HCT116 (cell line): ENCODE results near the gene PLAC9.

ENCODE experiments used
- EZH2 ChIP-seq: fragments of 200-600 bp; sonication (generic); IDR thresholded peaks from 2 replicates; pipeline ENCODE4 v1.6.1; 2017; ENCODE audit warnings: antibody characterized with exemption, mixed run types
- POLR2A ChIP-seq: IDR thresholded peaks from 2 replicates; pipeline ENCODE4 v1.7.0; 2011; ENCODE audit warnings: borderline replicate concordance; ENCODE audit not compliant: insufficient read depth, insufficient read length; ENCODE audit errors: extremely low read depth
- TF ChIP-seq, protein P1 (sequence below), 3 experiments: fragments of 200-600 bp in 1 of 3; sonication (generic) in 1 of 3; IDR thresholded peaks in 2 of 3; conservative IDR thresholded peaks in 1 of 3; 2 replicates each; pipeline ENCODE4 v1.5.1; 2012 to 2017; ENCODE audit warnings: low read depth in 2 of 3, low read length in 2 of 3, antibody characterized with exemption in 1 of 3, borderline replicate concordance in 1 of 3, control low read depth in 1 of 3, mild to moderate bottlenecking in 1 of 3, mixed read lengths in 1 of 3, mixed run types in 1 of 3, moderate library complexity in 1 of 3; ENCODE audit not compliant: insufficient read depth in 1 of 3
- TF ChIP-seq, protein P2 (sequence below): IDR thresholded peaks from 2 replicates; pipeline ENCODE4 v1.6.1; 2012

DNA sequence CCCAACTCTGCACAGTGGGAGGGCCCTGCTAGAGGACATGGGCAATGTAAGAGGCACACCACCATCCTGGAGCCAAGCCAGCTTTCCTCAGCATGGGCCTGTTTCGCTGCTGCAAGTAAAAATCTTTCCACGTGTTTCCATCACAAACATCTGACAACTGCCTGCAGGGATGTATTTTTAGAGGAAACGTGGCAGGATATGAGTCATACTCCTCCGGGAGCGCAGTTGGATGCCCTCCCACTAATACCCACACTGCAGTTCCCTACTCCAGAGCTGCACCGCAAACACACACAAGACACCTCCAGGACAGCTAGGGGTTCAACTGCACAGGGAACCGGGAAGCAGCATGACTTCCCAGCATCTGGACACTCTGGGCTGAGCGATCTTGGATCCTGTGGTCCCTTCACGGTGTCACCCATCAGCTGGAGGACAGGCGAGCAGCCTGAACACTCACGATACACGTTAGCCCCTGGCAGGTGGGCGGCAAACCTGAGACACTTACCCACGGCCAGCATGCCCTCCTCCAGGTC lies 26.1 kb downstream of the PLAC9 start:
- no peak for TF ChIP-seq EZH2
- TF ChIP-seq POLR2A = no peak
- TF ChIP-seq, protein P1, sequence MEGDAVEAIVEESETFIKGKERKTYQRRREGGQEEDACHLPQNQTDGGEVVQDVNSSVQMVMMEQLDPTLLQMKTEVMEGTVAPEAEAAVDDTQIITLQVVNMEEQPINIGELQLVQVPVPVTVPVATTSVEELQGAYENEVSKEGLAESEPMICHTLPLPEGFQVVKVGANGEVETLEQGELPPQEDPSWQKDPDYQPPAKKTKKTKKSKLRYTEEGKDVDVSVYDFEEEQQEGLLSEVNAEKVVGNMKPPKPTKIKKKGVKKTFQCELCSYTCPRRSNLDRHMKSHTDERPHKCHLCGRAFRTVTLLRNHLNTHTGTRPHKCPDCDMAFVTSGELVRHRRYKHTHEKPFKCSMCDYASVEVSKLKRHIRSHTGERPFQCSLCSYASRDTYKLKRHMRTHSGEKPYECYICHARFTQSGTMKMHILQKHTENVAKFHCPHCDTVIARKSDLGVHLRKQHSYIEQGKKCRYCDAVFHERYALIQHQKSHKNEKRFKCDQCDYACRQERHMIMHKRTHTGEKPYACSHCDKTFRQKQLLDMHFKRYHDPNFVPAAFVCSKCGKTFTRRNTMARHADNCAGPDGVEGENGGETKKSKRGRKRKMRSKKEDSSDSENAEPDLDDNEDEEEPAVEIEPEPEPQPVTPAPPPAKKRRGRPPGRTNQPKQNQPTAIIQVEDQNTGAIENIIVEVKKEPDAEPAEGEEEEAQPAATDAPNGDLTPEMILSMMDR (IDR thresholded peaks at IDR 0.05 in 2 of 3, conservative IDR thresholded peaks at IDR 0.05 in 1 of 3; ENCODE audit: borderline replicate concordance in 1 of 3, insufficient read depth in 1 of 3, low read depth in 2 of 3, low read length in 2 of 3) = no peak
- TF ChIP-seq, protein P2, sequence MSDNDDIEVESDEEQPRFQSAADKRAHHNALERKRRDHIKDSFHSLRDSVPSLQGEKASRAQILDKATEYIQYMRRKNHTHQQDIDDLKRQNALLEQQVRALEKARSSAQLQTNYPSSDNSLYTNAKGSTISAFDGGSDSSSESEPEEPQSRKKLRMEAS = peak; percentile 99
